Fibroblast of lung (primary cell): ENCODE measurements around the gene RILPL2.

Experiments used
- EZH2 ChIP-seq: IDR thresholded peaks from 2 replicates; pipeline ENCODE4 v1.5.1; 2012; ENCODE audit warnings: low read length, control low read depth, mild to moderate bottlenecking; ENCODE audit errors: missing control alignments
- TF ChIP-seq, protein P1 (sequence below), 2 donors: IDR thresholded peaks in 1 of 2; conservative IDR thresholded peaks in 1 of 2; 1 replicate in 1 of 2; 2 replicates in 1 of 2; pipeline ENCODE4 v1.5.1; 2011 to 2012; ENCODE audit warnings: low read length in 2 of 2, control low read depth in 1 of 2, inconsistent platforms in 1 of 2, low read depth in 1 of 2, mild to moderate bottlenecking in 1 of 2

DNA sequence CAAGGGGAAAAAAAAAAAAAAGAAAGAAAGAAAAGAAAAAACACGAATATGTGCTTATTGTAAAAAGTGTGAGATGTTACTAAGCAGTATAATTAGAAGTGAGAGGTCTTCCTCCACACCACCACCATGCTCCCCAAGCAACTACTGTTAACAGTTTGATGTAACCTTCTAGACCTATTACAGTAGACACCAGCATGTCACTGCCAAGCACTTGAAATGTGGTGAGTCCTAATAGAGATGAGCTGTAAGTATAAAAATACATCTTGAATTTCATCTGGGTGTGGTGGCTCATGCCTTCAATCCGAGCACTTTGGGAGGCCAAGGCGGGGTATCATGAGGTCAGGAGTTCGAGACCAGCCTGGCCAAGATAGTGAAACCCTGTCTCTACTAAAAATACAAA lies 13.4 kb upstream of the RILPL2 start:
- TF ChIP-seq, protein P1, sequence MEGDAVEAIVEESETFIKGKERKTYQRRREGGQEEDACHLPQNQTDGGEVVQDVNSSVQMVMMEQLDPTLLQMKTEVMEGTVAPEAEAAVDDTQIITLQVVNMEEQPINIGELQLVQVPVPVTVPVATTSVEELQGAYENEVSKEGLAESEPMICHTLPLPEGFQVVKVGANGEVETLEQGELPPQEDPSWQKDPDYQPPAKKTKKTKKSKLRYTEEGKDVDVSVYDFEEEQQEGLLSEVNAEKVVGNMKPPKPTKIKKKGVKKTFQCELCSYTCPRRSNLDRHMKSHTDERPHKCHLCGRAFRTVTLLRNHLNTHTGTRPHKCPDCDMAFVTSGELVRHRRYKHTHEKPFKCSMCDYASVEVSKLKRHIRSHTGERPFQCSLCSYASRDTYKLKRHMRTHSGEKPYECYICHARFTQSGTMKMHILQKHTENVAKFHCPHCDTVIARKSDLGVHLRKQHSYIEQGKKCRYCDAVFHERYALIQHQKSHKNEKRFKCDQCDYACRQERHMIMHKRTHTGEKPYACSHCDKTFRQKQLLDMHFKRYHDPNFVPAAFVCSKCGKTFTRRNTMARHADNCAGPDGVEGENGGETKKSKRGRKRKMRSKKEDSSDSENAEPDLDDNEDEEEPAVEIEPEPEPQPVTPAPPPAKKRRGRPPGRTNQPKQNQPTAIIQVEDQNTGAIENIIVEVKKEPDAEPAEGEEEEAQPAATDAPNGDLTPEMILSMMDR (conservative IDR thresholded peaks at IDR 0.05 in 1 of 2, IDR thresholded peaks at IDR 0.05 in 1 of 2; ENCODE audit: low read depth in 1 of 2, low read length in 2 of 2), result no peak
- TF ChIP-seq EZH2, result no peak
